Esophagus muscularis mucosa (tissue), 4 donors: ENCODE measurements around the gene ACSM3. TPM values are rescaled to one million over a fixed set of nuclear protein-coding genes. Genes with fewer than 3 reads are reported as not detected.

Experiments used
- DNase-seq: peaks from one replicate; pipeline ENCODE4 v3.0.0-alpha.2; 2017; ENCODE audit errors: extremely low spot score
- H3K27ac ChIP-seq, 4 donors: fragments of 200-600 bp; sonication (generic); replicated peaks in 1 of 4; 1 replicate in 3 of 4; 2 replicates in 1 of 4; pipeline ENCODE4 v1.5.1; 2016 to 2019; ENCODE audit warnings: mild to moderate bottlenecking in 1 of 4
- H3K27me3 ChIP-seq, 4 donors: fragments of 200-600 bp; sonication (generic); one replicate each; pipeline versions ENCODE4 v1.5.1 to v1.6.0; 2016 to 2019
- H3K36me3 ChIP-seq, 4 donors: fragments of 200-600 bp; sonication (generic); one replicate each; pipeline ENCODE4 v1.5.1; 2016 to 2019
- H3K4me1 ChIP-seq, 4 donors: fragments of 200-600 bp; sonication (generic); one replicate each; pipeline ENCODE4 v1.5.1; 2016 to 2019
- H3K4me3 ChIP-seq, 4 donors: fragments of 200-600 bp; sonication (generic); 1 replicate in 2 of 4; 2 replicates in 2 of 4; pipeline ENCODE4 v1.5.1; 2016 to 2019; ENCODE audit warnings: mild to moderate bottlenecking in 4 of 4, moderate library complexity in 1 of 4
- H3K9me3 ChIP-seq, 4 donors: fragments of 200-600 bp; sonication (generic); 1 replicate in 3 of 4; 2 replicates in 1 of 4; pipeline ENCODE4 v1.5.1; 2016 to 2019
- EP300 ChIP-seq: sonication (generic); formaldehyde crosslinking; IDR thresholded peaks from one replicate; pipeline ENCODE4 v1.6.1; 2017; ENCODE audit warnings: antibody characterized with exemption
- POLR2A ChIP-seq: fragments of 450-650 bp; IDR thresholded peaks from one replicate; pipeline ENCODE4 v1.6.1; 2017; ENCODE audit warnings: antibody characterized with exemption, moderate library complexity, mild to moderate bottlenecking, low read depth
- POLR2AphosphoS5 ChIP-seq, 2 donors: sonication (generic); formaldehyde crosslinking; IDR thresholded peaks; one replicate each; pipeline ENCODE4 v1.6.1; 2017; ENCODE audit warnings: antibody characterized with exemption in 2 of 2
- WGBS: methylation state at CpG from one replicate; pipeline ENCODE4 v1.1.5; 2018; 5-methylcytosine and 5-hydroxymethylcytosine counted together
- intact Hi-C: fragments of 100-400 bp; cut with DNase I; formaldehyde crosslinking; loops from one replicate; pipeline ENCODE4 v1.15.1; 2023
- total RNA-seq, 4 donors: library from RNA; depleted of rRNA; stranded (reverse); fragments of >200 nt; gene quantifications; one replicate each; pipeline versions ENCODE4 v1.1.0 to v1.2.1, GENCODE V29; 2016
- TF ChIP-seq, protein P1 (sequence below), 3 experiments: fragments of 200-600 bp in 2 of 3; fragments of 450-650 bp in 1 of 3; sonication (generic) in 2 of 3; IDR thresholded peaks; one replicate each; pipeline ENCODE4 v1.5.1; 2017 to 2019; ENCODE audit warnings: antibody characterized with exemption in 3 of 3, mild to moderate bottlenecking in 2 of 3, moderate library complexity in 1 of 3

ACSM3 gene
- total RNA-seq, 4 donors from 2014 or later = 4.3 to 11.0 (median 5.9) TPM

GRCh38 chr16:20830372-20830771 lies 66.6 kb downstream of the ACSM3 start:
- H3K4me1 ChIP-seq = no peaks in the 10 kb centered on the region
- WGBS = 94% methylated on average over 1 of the region's 1 CpG
- no peak overlapping the region for H3K27ac ChIP-seq
- intact Hi-C loops = no loop called here
- H3K9me3 ChIP-seq = no peaks in the 10 kb centered on the region
- H3K4me3 ChIP-seq = no peak overlapping the region
- TF ChIP-seq, protein P1, sequence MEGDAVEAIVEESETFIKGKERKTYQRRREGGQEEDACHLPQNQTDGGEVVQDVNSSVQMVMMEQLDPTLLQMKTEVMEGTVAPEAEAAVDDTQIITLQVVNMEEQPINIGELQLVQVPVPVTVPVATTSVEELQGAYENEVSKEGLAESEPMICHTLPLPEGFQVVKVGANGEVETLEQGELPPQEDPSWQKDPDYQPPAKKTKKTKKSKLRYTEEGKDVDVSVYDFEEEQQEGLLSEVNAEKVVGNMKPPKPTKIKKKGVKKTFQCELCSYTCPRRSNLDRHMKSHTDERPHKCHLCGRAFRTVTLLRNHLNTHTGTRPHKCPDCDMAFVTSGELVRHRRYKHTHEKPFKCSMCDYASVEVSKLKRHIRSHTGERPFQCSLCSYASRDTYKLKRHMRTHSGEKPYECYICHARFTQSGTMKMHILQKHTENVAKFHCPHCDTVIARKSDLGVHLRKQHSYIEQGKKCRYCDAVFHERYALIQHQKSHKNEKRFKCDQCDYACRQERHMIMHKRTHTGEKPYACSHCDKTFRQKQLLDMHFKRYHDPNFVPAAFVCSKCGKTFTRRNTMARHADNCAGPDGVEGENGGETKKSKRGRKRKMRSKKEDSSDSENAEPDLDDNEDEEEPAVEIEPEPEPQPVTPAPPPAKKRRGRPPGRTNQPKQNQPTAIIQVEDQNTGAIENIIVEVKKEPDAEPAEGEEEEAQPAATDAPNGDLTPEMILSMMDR (IDR thresholded peaks at IDR 0.05) = no peak
- no peak for TF ChIP-seq POLR2AphosphoS5 (IDR thresholded peaks at IDR 0.05)
- TF ChIP-seq EP300 = no peak
- no peak for TF ChIP-seq POLR2A
- H3K27me3 ChIP-seq = no peaks in the 10 kb centered on the region
- DNase-seq = no peak
- peaks cover 0 to 20% (median 5%) of the 10 kb centered on the region in 4 donors for H3K36me3 ChIP-seq

GRCh38 chr16:20833086-20833485 lies 69.3 kb downstream of the ACSM3 start:
- Histone ChIP-seq H3K27ac (no peak overlapping the region), H3K4me1 (no peaks in the 10 kb centered on the region), H3K36me3 (peaks cover 0 to 18% (median 8%) of the 10 kb centered on the region in 4 donors), H3K9me3 (peaks cover 0 to 5% (median 1%) of the 10 kb centered on the region in 4 donors), H3K4me3 (no peak overlapping the region), H3K27me3 (no peaks in the 10 kb centered on the region)
- 77% methylated on average over 2 of the region's 2 CpGs for WGBS
- intact Hi-C loops = no loop called here
- TF ChIP-seq POLR2AphosphoS5 (IDR thresholded peaks at IDR 0.05) (no peak), EP300 (no peak)
- TF ChIP-seq, protein P1 (IDR thresholded peaks at IDR 0.05) = no peak
- DNase-seq = no peak

GRCh38 chr16:20838240-20838639 lies 74.4 kb downstream of the ACSM3 start:
- H3K9me3 ChIP-seq = peaks cover 0 to 5% (median 1%) of the 10 kb centered on the region in 4 donors
- H3K27ac ChIP-seq = no peak overlapping the region
- H3K27me3 ChIP-seq = no peaks in the 10 kb centered on the region
- DNase-seq = no peak
- intact Hi-C loops = no loop called here
- TF ChIP-seq, protein P1 (IDR thresholded peaks at IDR 0.05) = no peak
- TF ChIP-seq POLR2A (no peak), POLR2AphosphoS5 (IDR thresholded peaks at IDR 0.05) (no peak), EP300 (no peak)
- H3K36me3 ChIP-seq = peaks cover 0 to 10% (median 8%) of the 10 kb centered on the region in 4 donors
- 95% methylated on average over 1 of the region's 1 CpG for WGBS
- no peak overlapping the region for H3K4me3 ChIP-seq
- no peaks in the 10 kb centered on the region for H3K4me1 ChIP-seq

GRCh38 chr16:20839504-20839903 lies 75.7 kb downstream of the ACSM3 start:
- TF ChIP-seq, protein P1 (IDR thresholded peaks at IDR 0.05) = no peak
- TF ChIP-seq POLR2AphosphoS5 (IDR thresholded peaks at IDR 0.05) (no peak), EP300 (no peak), POLR2A (no peak)
- Histone ChIP-seq H3K27me3 (no peaks in the 10 kb centered on the region), H3K36me3 (peaks cover 0 to 8% (median 6%) of the 10 kb centered on the region in 4 donors), H3K4me3 (no peak overlapping the region), H3K27ac (no peak overlapping the region), H3K9me3 (peaks cover 0 to 5% (median 1%) of the 10 kb centered on the region in 4 donors), H3K4me1 (no peaks in the 10 kb centered on the region)
- 97% methylated on average over 2 of the region's 2 CpGs for WGBS
- intact Hi-C loops = no loop called here
- DNase-seq = no peak

DNA sequence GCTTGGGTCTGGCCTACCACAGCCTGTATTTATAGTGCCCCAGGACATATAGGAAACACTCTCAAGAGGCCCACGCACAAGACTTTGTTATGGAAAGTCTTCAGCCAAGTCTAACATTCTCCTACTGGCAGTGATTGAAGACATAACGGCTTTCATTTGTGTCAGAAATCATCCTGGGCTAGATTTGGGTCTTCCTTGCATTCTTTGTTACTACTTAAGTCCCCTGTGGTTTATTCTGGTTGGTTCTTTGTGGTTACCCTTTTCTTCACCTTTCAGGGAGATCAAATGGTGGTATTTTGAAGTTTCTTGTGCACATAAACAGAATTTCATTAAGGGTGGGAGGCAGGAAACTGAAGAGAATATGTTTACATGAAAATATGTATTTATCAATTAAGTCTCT lies 80.2 kb downstream of the ACSM3 start:
- 80% methylated on average over 2 of the region's 2 CpGs for WGBS
- H3K27ac ChIP-seq = no peak overlapping the region
- intact Hi-C loops = loop anchor here (10.0 kb wide), 1 partner anchor 101 kb away; no protein-coding TSS in a partner anchor

More for the DNA sequence above, 80.2 kb downstream of the ACSM3 start:
- Histone ChIP-seq H3K36me3 (no peaks in the 10 kb centered on the region), H3K4me1 (no peaks in the 10 kb centered on the region), H3K4me3 (no peak overlapping the region), H3K9me3 (no peaks in the 10 kb centered on the region), H3K27me3 (no peaks in the 10 kb centered on the region)
- no peak for DNase-seq
- TF ChIP-seq POLR2AphosphoS5 (IDR thresholded peaks at IDR 0.05) = no peak
- TF ChIP-seq EP300 = no peak
- TF ChIP-seq POLR2A = no peak
- TF ChIP-seq, protein P1 (IDR thresholded peaks at IDR 0.05) = no peak
